Measurements from ENCODE around the gene NTM.

The NTM gene

GRCh38 chr11:131609921-131610320 lies 239.5 kb downstream of the NTM start:
- Histone ChIP-seq H3K79me2 (ENCODE audit: insufficient read depth, low read length) (no peaks in the 10 kb centered on the region), H3K4me2 (ENCODE audit: low read depth, low read length, poor library complexity, severe bottlenecking) (peak overlapping the region; percentile 55), H3K4me3 (ENCODE audit: low read length, poor library complexity, severe bottlenecking) (no peak overlapping the region), H3F3A (ENCODE audit: low read depth) (0 out of 2 replicates have a peak, but pooled peaks cover 5% of the 10 kb centered on the region), H3K9ac (ENCODE audit: low read depth, low read length, poor library complexity, severe bottlenecking) (peak overlapping the region; percentile 16), H3K27me3 (ENCODE audit: insufficient read depth, low read length, poor library complexity, severe bottlenecking) (no peaks in the 10 kb centered on the region), H3K36me3 (ENCODE audit: insufficient read depth, low read length) (no peaks in the 10 kb centered on the region), H4K20me1 (ENCODE audit: insufficient read depth, low read length, poor library complexity, severe bottlenecking) (no peaks in the 10 kb centered on the region), H3K9me2 (replicated peaks; ENCODE audit: low read depth, low read length) (no peaks in the 10 kb centered on the region), H3K9me3 (ENCODE audit: insufficient read depth, low read depth, low read length) (no peaks in the 10 kb centered on the region), H3K4me1 (ENCODE audit: insufficient read depth, low read length, poor library complexity, severe bottlenecking) (peaks cover 69% of the 10 kb centered on the region), H2AFZ (ENCODE audit: low read length) (no peak overlapping the region)
- TF ChIP-seq, protein P1, sequence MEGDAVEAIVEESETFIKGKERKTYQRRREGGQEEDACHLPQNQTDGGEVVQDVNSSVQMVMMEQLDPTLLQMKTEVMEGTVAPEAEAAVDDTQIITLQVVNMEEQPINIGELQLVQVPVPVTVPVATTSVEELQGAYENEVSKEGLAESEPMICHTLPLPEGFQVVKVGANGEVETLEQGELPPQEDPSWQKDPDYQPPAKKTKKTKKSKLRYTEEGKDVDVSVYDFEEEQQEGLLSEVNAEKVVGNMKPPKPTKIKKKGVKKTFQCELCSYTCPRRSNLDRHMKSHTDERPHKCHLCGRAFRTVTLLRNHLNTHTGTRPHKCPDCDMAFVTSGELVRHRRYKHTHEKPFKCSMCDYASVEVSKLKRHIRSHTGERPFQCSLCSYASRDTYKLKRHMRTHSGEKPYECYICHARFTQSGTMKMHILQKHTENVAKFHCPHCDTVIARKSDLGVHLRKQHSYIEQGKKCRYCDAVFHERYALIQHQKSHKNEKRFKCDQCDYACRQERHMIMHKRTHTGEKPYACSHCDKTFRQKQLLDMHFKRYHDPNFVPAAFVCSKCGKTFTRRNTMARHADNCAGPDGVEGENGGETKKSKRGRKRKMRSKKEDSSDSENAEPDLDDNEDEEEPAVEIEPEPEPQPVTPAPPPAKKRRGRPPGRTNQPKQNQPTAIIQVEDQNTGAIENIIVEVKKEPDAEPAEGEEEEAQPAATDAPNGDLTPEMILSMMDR (conservative IDR thresholded peaks at IDR 0.05; ENCODE audit: low read length) = no peak
- no peak for TF ChIP-seq EZH2phosphoT487 (IDR thresholded peaks at IDR 0.05; ENCODE audit: borderline replicate concordance)

GRCh38 chr11:131611322-131611721 lies 240.9 kb downstream of the NTM start:
- peaks cover 72% of the 10 kb centered on the region for H3K4me1 ChIP-seq (ENCODE audit: insufficient read depth, low read length, poor library complexity, severe bottlenecking)
- H3F3A ChIP-seq (ENCODE audit: low read depth) = 0 out of 2 replicates have a peak, but pooled peaks cover 5% of the 10 kb centered on the region
- no peaks in the 10 kb centered on the region for H3K79me2 ChIP-seq (ENCODE audit: insufficient read depth, low read length)
- H3K9ac ChIP-seq (ENCODE audit: low read depth, low read length, poor library complexity, severe bottlenecking) = no peak overlapping the region
- H4K20me1 ChIP-seq (ENCODE audit: insufficient read depth, low read length, poor library complexity, severe bottlenecking) = no peaks in the 10 kb centered on the region
- no peak for TF ChIP-seq EZH2phosphoT487 (IDR thresholded peaks at IDR 0.05; ENCODE audit: borderline replicate concordance)
- TF ChIP-seq, protein P1 (conservative IDR thresholded peaks at IDR 0.05; ENCODE audit: low read length) = no peak
- no peaks in the 10 kb centered on the region for H3K9me2 ChIP-seq (replicated peaks; ENCODE audit: low read depth, low read length)
- H2AFZ ChIP-seq (ENCODE audit: low read length) = no peak overlapping the region
- no peaks in the 10 kb centered on the region for H3K27me3 ChIP-seq (ENCODE audit: insufficient read depth, low read length, poor library complexity, severe bottlenecking)
- H3K4me3 ChIP-seq (ENCODE audit: low read length, poor library complexity, severe bottlenecking) = no peak overlapping the region
- no peak overlapping the region for H3K4me2 ChIP-seq (ENCODE audit: low read depth, low read length, poor library complexity, severe bottlenecking)
- no peaks in the 10 kb centered on the region for H3K9me3 ChIP-seq (ENCODE audit: insufficient read depth, low read depth, low read length)
- H3K36me3 ChIP-seq (ENCODE audit: insufficient read depth, low read length) = no peaks in the 10 kb centered on the region

- Histone ChIP-seq H3K9ac (ENCODE audit: low read depth, low read length, poor library complexity, severe bottlenecking) (no peak overlapping the region), H3K4me1 (ENCODE audit: insufficient read depth, low read length, poor library complexity, severe bottlenecking) (peaks cover 66% of the 10 kb centered on the region), H3K9me3 (ENCODE audit: insufficient read depth, low read depth, low read length) (no peaks in the 10 kb centered on the region), H3K27me3 (ENCODE audit: insufficient read depth, low read length, poor library complexity, severe bottlenecking) (no peaks in the 10 kb centered on the region), H2AFZ (ENCODE audit: low read length) (no peak overlapping the region), H4K20me1 (ENCODE audit: insufficient read depth, low read length, poor library complexity, severe bottlenecking) (no peaks in the 10 kb centered on the region), H3K36me3 (ENCODE audit: insufficient read depth, low read length) (no peaks in the 10 kb centered on the region), H3K4me2 (ENCODE audit: low read depth, low read length, poor library complexity, severe bottlenecking) (no peak overlapping the region), H3K4me3 (ENCODE audit: low read length, poor library complexity, severe bottlenecking) (no peak overlapping the region), H3K9me2 (replicated peaks; ENCODE audit: low read depth, low read length) (no peaks in the 10 kb centered on the region), H3F3A (ENCODE audit: low read depth) (no peaks in the 10 kb centered on the region), H3K79me2 (ENCODE audit: insufficient read depth, low read length) (no peaks in the 10 kb centered on the region)
- TF ChIP-seq, protein P1 (conservative IDR thresholded peaks at IDR 0.05; ENCODE audit: low read length) = no peak
- TF ChIP-seq EZH2phosphoT487 (IDR thresholded peaks at IDR 0.05; ENCODE audit: borderline replicate concordance) = no peak
These were observed 242.1 kb downstream of the NTM start for GRCh38 chr11:131612533-131612932.

All from Loucy (cell line).